ENCODE data around the gene PLEKHF1. TPM values are rescaled to one million over a fixed set of nuclear protein-coding genes. Genes with fewer than 3 reads are reported as not detected.

PLEKHF1 gene
- total and polyA plus RNA-seq, 2 experiments from 2014 or later: 10.1 to 25.1 TPM

- TF ChIP-seq ZNF462 (CRISPR knock-in tag; IDR thresholded peaks at IDR 0.05) (no peak), EZH2 (IDR thresholded peaks at IDR 0.05; ENCODE audit: low read depth, unreplicated experiment) (no peak), POLR2AphosphoS5 (IDR thresholded peaks at IDR 0.05; ENCODE audit: low read depth) (no peak), ETS1 (IDR thresholded peaks at IDR 0.05) (no peak), ZNF331 (CRISPR knock-in tag; IDR thresholded peaks at IDR 0.05; ENCODE audit: low read depth) (no peak)
Measured at GRCh38 chr19:29675120-29675649, 9.9 kb downstream of the PLEKHF1 start (continued).

- H3K4me1 ChIP-seq (ENCODE audit: insufficient read depth): no peaks in the 10 kb centered on the region
- H3K4me3 ChIP-seq: no peak overlapping the region
- peaks cover 19% of the 10 kb centered on the region for H3K79me2 ChIP-seq (replicated peaks; ENCODE audit: insufficient read depth)
- H4K20me1 ChIP-seq (replicated peaks; ENCODE audit: insufficient read depth): no peaks in the 10 kb centered on the region; the same call in 1 of the 2 replicates
- no peak overlapping the region for H2AFZ ChIP-seq
- no peaks in the 10 kb centered on the region for H3K27me3 ChIP-seq (ENCODE audit: insufficient read depth)
- Mint-ChIP-seq H3K27me3 (ENCODE audit: insufficient read depth, low read depth, poor library complexity) (peaks cover 7% of the 10 kb centered on the region), H3K27ac (no peak overlapping the region), H3K36me3 (ENCODE audit: low read depth) (peaks cover 11% of the 10 kb centered on the region), H3K9me3 (no peaks in the 10 kb centered on the region; the same call in 2 of the 3 replicates), H3K4me3 (no peak overlapping the region), H3K4me1 (peaks cover 6% of the 10 kb centered on the region; the same call in 2 of the 3 replicates)
- H3K36me3 ChIP-seq (ENCODE audit: insufficient read depth): no peaks in the 10 kb centered on the region
- no peaks in the 10 kb centered on the region for H3F3A ChIP-seq (replicated peaks; ENCODE audit: low read depth)
- no peak for ATAC-seq
- no peak overlapping the region for H3K4me2 ChIP-seq
- no peaks in the 10 kb centered on the region; the same call in 1 of the 2 replicates for H3K9me2 ChIP-seq (ENCODE audit: insufficient read depth)
- H3K27ac ChIP-seq (ENCODE audit: low read depth): no peak overlapping the region
- DNase-seq (ENCODE audit: low spot score): no peak
- TF ChIP-seq ZNF462 (CRISPR knock-in tag; IDR thresholded peaks at IDR 0.05) (no peak), STAT1 (IDR thresholded peaks at IDR 0.05; ENCODE audit: unreplicated experiment) (no peak), ZNF114 (CRISPR knock-in tag; IDR thresholded peaks at IDR 0.05) (no peak), NANOG (IDR thresholded peaks at IDR 0.05; ENCODE audit: borderline replicate concordance) (no peak), EZH2 (IDR thresholded peaks at IDR 0.05; ENCODE audit: low read depth, unreplicated experiment) (no peak)
Measured at GRCh38 chr19:29675650-29676186, 10.5 kb downstream of the PLEKHF1 start.

All from GM23338 (cell line).